SHP77 (cell line): ENCODE results near the gene CDR2L.
"Not testable (repeated sequence)": the region's sequence is repeated elsewhere in the genome, so short reads cannot be mapped to it uniquely, and the experiment has no call there.

Experiments used
- DNase-seq, 2 experiments: peaks; one replicate each; lab custom pipeline; 2025; lab: John Stamatoyannopoulos, UW

CDR2L gene

GRCh38 chr17:74981979-74982662 lies 5.3 kb upstream of the CDR2L start:
- peak; percentile 90 to 92 for DNase-seq

- DNase-seq = peak; percentile 49 to 58
Measured at GRCh38 chr17:74982663-74983313, 4.6 kb upstream of the CDR2L start.

GRCh38 chr17:74986206-74986576 lies 1.2 kb upstream of the CDR2L start:
- no peak for DNase-seq

- DNase-seq = peak; percentile 22 to 50
Measured at GRCh38 chr17:74987909-74988711, 678 bp downstream of the CDR2L start.

- DNase-seq = no peak
Measured at GRCh38 chr17:74990581-74991105, 3.2 kb downstream of the CDR2L start.

GRCh38 chr17:74992223-74992622 lies 4.8 kb downstream of the CDR2L start:
- DNase-seq = no peak

- no peak for DNase-seq
Measured at GRCh38 chr17:74994440-74994839, 7.0 kb downstream of the CDR2L start.

GRCh38 chr17:74995847-74996246 lies 8.4 kb downstream of the CDR2L start:
- no peak for DNase-seq

- no peak for DNase-seq
Measured at GRCh38 chr17:74998783-74999182, 11.4 kb downstream of the CDR2L start.

- no peak for DNase-seq
Measured at GRCh38 chr17:74999523-74999922, 12.1 kb downstream of the CDR2L start.

GRCh38 chr17:75001915-75002843 lies 14.7 kb downstream of the CDR2L start:
- DNase-seq = no peak

- DNase-seq = no peak
Measured at GRCh38 chr17:75003070-75003956, 15.9 kb downstream of the CDR2L start.

GRCh38 chr17:75003957-75004355 lies 16.5 kb downstream of the CDR2L start:
- DNase-seq = no peak

GRCh38 chr17:75004371-75004770 lies 16.9 kb downstream of the CDR2L start:
- no peak for DNase-seq

GRCh38 chr17:75005291-75005690 lies 17.9 kb downstream of the CDR2L start:
- DNase-seq = no peak

- DNase-seq = not testable (repeated sequence)
Measured at GRCh38 chr17:75006084-75006483, 18.7 kb downstream of the CDR2L start.

GRCh38 chr17:75006653-75007052 lies 19.2 kb downstream of the CDR2L start:
- DNase-seq = peak in 1 of 2 experiments; percentile 27

GRCh38 chr17:75008373-75008772 lies 20.9 kb downstream of the CDR2L start:
- DNase-seq = peak in 1 of 2 experiments; percentile 35

- no peak for DNase-seq
Measured at GRCh38 chr17:75009139-75009724, 21.8 kb downstream of the CDR2L start.
